ENCODE results near the gene ILF3.

- no peak for TF ChIP-seq POLR2A (IDR thresholded peaks at IDR 0.05)
- TF ChIP-seq CTCF (IDR thresholded peaks at IDR 0.05) = no peak
These were observed 8.5 kb downstream of the ILF3 start for GRCh38 chr19:10662384-10663251.

Data from adrenal gland (tissue), 5 donors.